Thoracic aorta (tissue), 2 donors: ENCODE measurements around the gene MAP1LC3B2. TPM values are rescaled to one million over a fixed set of nuclear protein-coding genes. Genes with fewer than 3 reads are reported as not detected.

ENCODE experiments used
- ATAC-seq: fragments of 150-250 bp; one replicate; pipeline ENCODE4 v1.8.0; 2017; ENCODE audit warnings: low read depth; ENCODE audit not compliant: insufficient number of reproducible peaks, low FRiP score
- DNase-seq: peaks from one replicate; pipeline ENCODE4 v3.0.0-alpha.2; 2020; ENCODE audit warnings: low spot score
- H3K27ac ChIP-seq, 2 donors: fragments of 200-600 bp; sonication (generic); 1 replicate in 1 of 2; 2 replicates in 1 of 2; pipeline ENCODE4 v1.5.1; 2016; ENCODE audit warnings: mild to moderate bottlenecking in 2 of 2, moderate library complexity in 2 of 2
- H3K27me3 ChIP-seq: fragments of 200-600 bp; sonication (generic); replicated peaks from 2 replicates; pipeline ENCODE4 v1.6.0; 2016; ENCODE audit warnings: mild to moderate bottlenecking; ENCODE audit not compliant: insufficient read depth
- H3K36me3 ChIP-seq: fragments of 200-600 bp; sonication (generic); one replicate; pipeline ENCODE4 v1.5.1; 2016
- H3K4me1 ChIP-seq, 2 donors: fragments of 200-600 bp; sonication (generic); 1 replicate in 1 of 2; 2 replicates in 1 of 2; pipeline versions ENCODE4 v1.5.1 to v1.6.0; 2016; ENCODE audit warnings: low read depth in 2 of 2, mild to moderate bottlenecking in 1 of 2; ENCODE audit not compliant: control insufficient read depth in 1 of 2
- H3K4me3 ChIP-seq: fragments of 200-600 bp; sonication (generic); 2 replicates; pipeline ENCODE4 v1.5.1; 2016; ENCODE audit warnings: mild to moderate bottlenecking
- H3K9me3 ChIP-seq: fragments of 200-600 bp; sonication (generic); 2 replicates; pipeline ENCODE4 v1.5.1; 2016
- total RNA-seq, 2 donors: library from RNA; depleted of rRNA; stranded (reverse); fragments of >200 nt; gene quantifications; one replicate each; pipeline versions ENCODE4 v1.1.0 to v1.2.3, GENCODE V29; 2016
- TF ChIP-seq, protein P1 (sequence below): fragments of 200-600 bp; sonication (generic); IDR thresholded peaks from one replicate; pipeline ENCODE4 v1.5.1; 2019; ENCODE audit warnings: antibody characterized with exemption

MAP1LC3B2 gene
- total RNA-seq, 2 donors from 2014 or later, result 1.5 TPM; not detected in 1

DNA sequence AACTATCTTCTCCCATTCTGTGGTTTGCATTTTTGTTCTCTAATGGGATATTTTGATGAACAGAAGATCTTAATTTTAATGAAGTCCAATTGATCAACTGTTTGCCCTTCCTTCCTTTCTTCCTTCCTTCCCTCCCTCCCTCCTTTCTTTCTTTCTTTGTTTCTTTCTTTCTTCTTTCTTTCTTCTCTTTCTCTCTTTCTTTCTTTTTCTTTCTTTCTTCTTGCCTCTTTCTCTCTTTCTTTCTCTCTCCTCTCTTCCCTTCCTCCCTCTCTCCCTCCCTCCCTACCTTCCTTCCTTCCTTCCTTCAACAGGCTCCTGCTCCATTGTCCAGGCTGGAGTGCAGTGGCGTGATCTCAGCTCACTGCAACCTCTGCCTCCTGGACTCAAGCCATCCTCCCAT is 18.9 kb downstream of the MAP1LC3B2 start:
- no peak overlapping the region for H3K4me3 ChIP-seq
- H3K36me3 ChIP-seq, result no peaks in the 10 kb centered on the region
- no peaks in the 10 kb centered on the region for H3K27me3 ChIP-seq
- H3K4me1 ChIP-seq, result peaks cover 7 to 10% of the 10 kb centered on the region in 2 donors
- DNase-seq (no peak), ATAC-seq (no peak)
- TF ChIP-seq, protein P1, sequence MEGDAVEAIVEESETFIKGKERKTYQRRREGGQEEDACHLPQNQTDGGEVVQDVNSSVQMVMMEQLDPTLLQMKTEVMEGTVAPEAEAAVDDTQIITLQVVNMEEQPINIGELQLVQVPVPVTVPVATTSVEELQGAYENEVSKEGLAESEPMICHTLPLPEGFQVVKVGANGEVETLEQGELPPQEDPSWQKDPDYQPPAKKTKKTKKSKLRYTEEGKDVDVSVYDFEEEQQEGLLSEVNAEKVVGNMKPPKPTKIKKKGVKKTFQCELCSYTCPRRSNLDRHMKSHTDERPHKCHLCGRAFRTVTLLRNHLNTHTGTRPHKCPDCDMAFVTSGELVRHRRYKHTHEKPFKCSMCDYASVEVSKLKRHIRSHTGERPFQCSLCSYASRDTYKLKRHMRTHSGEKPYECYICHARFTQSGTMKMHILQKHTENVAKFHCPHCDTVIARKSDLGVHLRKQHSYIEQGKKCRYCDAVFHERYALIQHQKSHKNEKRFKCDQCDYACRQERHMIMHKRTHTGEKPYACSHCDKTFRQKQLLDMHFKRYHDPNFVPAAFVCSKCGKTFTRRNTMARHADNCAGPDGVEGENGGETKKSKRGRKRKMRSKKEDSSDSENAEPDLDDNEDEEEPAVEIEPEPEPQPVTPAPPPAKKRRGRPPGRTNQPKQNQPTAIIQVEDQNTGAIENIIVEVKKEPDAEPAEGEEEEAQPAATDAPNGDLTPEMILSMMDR, result no peak
- H3K9me3 ChIP-seq, result no peaks in the 10 kb centered on the region
- no peak overlapping the region for H3K27ac ChIP-seq

GRCh38 chr12:116582610-116583009 is 23.4 kb downstream of the MAP1LC3B2 start:
- no peak for ATAC-seq
- H3K27ac ChIP-seq, result no peak overlapping the region

GRCh38 chr12:116583129-116583694 is 24.0 kb downstream of the MAP1LC3B2 start:
- TF ChIP-seq, protein P1, result no peak
- no peak for DNase-seq
- Histone ChIP-seq H3K27me3 (no peaks in the 10 kb centered on the region), H3K9me3 (no peaks in the 10 kb centered on the region), H3K4me1 (peaks cover 7 to 10% of the 10 kb centered on the region in 2 donors), H3K27ac (no peak overlapping the region), H3K4me3 (no peak overlapping the region), H3K36me3 (no peaks in the 10 kb centered on the region)
- ATAC-seq, result no peak

More at GRCh38 chr12:116582610-116583009, 23.4 kb downstream of the MAP1LC3B2 start:
- DNase-seq, result no peak
- TF ChIP-seq, protein P1, result no peak
- Histone ChIP-seq H3K4me3 (no peak overlapping the region), H3K36me3 (no peaks in the 10 kb centered on the region), H3K9me3 (no peaks in the 10 kb centered on the region), H3K27me3 (no peaks in the 10 kb centered on the region), H3K4me1 (peaks cover 7 to 10% of the 10 kb centered on the region in 2 donors)

DNA sequence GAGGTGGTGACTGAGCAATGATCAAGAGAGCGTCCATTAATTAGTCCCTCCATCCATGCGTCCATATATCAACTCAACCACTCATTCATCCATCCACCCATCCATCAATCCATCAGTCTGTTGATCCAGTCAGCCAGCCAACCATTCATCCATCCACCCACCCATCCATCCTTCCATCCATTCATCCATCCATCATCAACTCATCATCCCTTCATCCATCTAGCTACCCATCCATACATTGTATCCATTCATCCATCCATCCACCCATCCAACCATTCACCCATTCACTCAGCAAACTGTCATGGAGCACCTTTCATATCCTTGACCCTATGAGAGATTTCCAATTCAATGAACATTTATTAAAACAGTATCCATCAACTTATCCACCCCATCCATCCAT is 28.1 kb downstream of the MAP1LC3B2 start:
- H3K36me3 ChIP-seq, result no peaks in the 10 kb centered on the region
- DNase-seq (no peak), ATAC-seq (no peak)
- TF ChIP-seq, protein P1, result no peak
- no peak overlapping the region for H3K27ac ChIP-seq
- H3K4me3 ChIP-seq, result no peak overlapping the region
- H3K4me1 ChIP-seq, result peaks cover 11 to 15% of the 10 kb centered on the region in 2 donors
- no peaks in the 10 kb centered on the region for H3K9me3 ChIP-seq
- no peaks in the 10 kb centered on the region for H3K27me3 ChIP-seq

- no peak overlapping the region for H3K27ac ChIP-seq
- peaks cover 5 to 16% of the 10 kb centered on the region in 2 donors for H3K4me1 ChIP-seq
- H3K4me3 ChIP-seq, result no peak overlapping the region
- no peaks in the 10 kb centered on the region for H3K36me3 ChIP-seq
- no peaks in the 10 kb centered on the region for H3K27me3 ChIP-seq
- DNase-seq (no peak), ATAC-seq (no peak)
- TF ChIP-seq, protein P1, result no peak
- H3K9me3 ChIP-seq, result no peaks in the 10 kb centered on the region
Measured at GRCh38 chr12:116588390-116589028, 29.3 kb downstream of the MAP1LC3B2 start.
